ENCODE results near the gene FBXL7.
A peak's percentile ranks its signal among the peaks of the same experiment; 100 is the strongest.

The FBXL7 gene

GRCh38 chr5:15717001-15717400 lies 217.0 kb downstream of the FBXL7 start:
- DNase-seq (ENCODE audit: low spot score): no peak

DNA sequence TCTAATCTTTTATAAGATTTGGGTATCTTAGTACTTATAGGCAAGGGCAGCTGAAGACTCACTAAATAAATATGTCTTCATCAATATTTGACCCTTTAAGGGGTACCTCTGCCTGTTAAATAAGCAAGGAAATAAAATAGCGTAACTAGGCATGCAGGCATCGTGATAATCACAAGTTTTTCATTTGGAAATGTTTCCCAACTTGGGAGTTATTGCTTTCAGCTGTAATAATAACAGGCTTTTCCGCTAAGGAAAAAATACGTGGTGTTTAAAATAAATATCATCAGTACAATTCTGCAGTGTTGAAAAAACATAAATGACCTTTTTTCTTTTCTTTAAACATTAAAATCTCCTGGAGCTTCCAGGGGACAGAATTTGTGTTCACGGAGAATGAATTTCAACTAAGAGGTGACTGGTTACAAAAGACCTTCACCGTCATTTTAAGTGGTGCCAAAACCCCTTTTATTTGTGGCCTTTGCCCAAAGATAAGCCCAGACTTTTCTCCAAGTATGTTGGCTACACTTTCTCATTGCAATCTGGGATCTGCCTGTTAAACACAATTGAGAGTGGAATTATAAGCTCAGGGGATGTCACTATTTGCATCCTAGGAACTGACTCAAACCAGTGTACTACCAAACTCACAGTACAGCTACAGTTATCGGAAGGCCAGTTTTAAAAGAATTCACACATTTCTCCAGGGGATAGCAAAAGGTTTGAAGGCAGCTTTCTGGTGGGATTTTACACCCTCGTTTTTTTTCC lies 218.6 kb downstream of the FBXL7 start:
- DNase-seq (ENCODE audit: low spot score): no peak

- no peak for DNase-seq (ENCODE audit: low spot score)
These were observed 219.8 kb downstream of the FBXL7 start for GRCh38 chr5:15719784-15720183.

GRCh38 chr5:15720515-15720914 lies 220.5 kb downstream of the FBXL7 start:
- DNase-seq (ENCODE audit: low spot score): no peak

GRCh38 chr5:15722305-15722704 lies 222.3 kb downstream of the FBXL7 start:
- no peak for DNase-seq (ENCODE audit: low spot score)

- no peak for DNase-seq (ENCODE audit: low spot score)
These were observed 227.4 kb downstream of the FBXL7 start for GRCh38 chr5:15727375-15727774.

GRCh38 chr5:15728811-15729210 lies 228.8 kb downstream of the FBXL7 start:
- DNase-seq (ENCODE audit: low spot score): no peak

GRCh38 chr5:15731699-15732098 lies 231.7 kb downstream of the FBXL7 start:
- no peak for DNase-seq (ENCODE audit: low spot score)

DNA sequence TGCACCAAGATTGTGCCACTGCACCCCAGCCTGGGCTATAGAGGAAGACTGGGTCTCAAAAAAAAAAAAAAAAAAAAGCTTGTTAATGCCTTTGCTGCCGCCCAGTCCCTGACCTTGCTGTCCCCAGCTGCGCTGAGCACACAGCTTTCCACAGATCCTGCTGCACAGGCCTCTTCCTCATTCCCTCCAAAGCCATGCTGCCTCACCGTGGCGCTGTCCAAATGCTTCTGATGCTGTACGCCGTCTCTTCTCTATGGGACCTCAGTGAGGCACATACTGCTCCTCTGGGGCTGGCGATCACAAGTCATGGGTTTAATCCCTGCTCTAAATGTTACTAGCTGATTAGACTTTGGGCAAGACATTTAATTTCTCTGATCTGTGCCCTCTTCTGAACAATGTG lies 234.1 kb downstream of the FBXL7 start:
- no peak for DNase-seq (ENCODE audit: low spot score)

DNA sequence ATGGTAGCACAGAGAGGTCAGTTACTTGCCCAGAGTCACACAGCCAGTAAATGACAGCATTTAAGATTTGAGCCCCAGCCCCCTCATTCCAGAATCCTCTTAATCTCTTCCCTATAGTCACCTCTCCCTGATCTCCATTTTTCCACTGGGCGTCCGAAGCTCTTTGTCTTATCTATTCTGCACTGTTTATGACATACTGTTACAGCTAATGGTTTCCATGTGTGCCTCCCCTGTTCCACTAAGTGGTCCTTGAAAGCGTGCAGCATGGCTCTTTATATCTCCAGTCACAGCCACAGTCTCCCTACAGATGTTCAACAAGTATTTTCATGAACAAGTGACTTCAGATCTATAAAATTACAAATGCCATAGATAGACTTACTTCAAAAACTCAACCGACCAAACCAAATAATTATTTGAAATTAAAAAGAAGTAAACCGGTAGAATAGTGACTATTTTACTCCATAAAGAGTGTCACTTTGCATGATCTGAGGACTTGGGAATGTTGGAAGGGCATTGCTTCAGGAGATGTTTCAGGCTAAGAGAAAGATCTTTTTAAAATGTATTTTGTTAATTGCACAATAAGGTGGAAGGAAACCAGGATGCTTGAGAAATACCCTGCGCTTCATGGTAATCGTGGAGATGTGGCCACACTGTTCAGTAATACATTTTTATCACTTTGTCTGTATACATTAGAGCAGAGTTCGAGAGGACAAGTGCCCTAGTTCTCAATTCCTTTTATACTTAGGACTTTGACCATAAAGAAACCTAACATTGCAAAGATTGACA lies 237.2 kb downstream of the FBXL7 start:
- DNase-seq (ENCODE audit: low spot score): no peak

DNA sequence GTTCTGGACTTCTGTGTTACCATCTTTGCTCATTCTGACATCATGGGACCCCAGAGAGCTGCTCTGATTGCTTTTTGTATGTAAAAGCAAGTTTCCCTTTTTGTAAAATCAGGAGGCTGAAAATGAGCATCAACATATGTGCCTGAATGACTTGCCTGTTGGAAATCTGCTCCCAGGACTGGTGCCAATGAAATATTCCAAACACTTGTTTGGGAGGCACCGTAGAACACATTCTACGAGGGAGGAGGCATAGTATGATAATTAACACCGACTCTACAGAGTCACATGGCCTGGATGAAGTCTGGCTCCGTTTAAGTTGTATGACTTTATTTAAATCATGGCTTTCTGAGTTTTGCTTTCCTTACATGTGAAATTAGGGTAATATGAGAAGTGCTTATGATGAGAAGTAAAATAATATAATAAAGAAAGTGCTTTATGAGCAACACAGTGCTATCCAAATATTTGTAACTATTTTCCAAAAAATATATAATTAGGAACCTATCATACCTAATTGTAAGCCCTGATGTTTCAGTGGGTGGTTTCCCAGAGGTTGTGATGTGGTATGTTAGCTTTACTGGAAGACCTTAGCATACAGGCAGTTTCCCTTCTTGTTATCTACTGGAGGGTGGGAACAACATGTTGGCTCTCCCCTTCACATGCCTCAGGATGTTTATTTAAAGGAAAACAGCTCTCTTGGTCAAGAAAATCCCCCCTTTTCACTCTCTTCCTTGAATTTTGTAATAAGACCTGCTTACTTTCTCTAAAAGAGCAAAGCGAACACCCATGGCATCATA lies 238.1 kb downstream of the FBXL7 start:
- no peak for DNase-seq (ENCODE audit: low spot score)

DNA sequence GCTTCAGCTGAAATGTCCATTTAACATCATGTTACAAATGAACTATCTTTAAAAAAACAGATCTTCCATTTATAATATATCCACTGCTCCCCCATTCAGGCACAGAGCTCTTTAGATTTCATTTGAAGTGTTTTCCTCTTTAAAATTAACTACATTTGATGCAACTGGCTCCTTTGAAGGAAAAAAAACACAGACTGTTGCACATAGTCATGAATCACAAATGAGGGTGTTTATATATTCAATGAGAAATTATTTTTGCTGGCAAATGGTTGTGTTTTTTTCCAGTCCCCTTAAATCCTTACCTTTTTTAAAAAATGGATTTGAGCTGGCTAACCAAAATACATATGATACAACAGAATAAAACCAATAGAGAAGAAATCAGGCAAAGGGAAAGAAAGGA lies 240.4 kb downstream of the FBXL7 start:
- no peak for DNase-seq (ENCODE audit: low spot score)

DNA sequence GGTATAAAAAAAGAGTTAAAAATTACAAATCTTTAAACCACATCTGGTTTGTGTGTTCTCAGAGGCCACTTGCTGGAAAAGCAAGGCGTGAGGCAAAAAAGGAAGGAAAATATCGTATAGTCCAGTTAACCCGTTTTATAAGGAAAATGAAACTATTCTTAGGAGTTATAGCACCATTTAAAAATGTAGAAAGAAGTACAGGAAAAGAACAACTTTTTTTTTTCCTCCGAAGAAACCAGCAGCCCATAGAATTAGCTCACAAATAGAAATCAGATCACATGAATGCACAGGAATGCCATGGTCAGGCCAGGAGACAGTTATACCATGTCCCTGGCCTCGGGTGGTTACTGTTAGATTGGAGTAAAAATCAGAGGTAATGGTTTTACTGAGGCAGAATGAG lies 241.6 kb downstream of the FBXL7 start:
- DNase-seq (ENCODE audit: low spot score): no peak

- peak; percentile 19 for DNase-seq (ENCODE audit: low spot score)
These were observed 246.9 kb downstream of the FBXL7 start for GRCh38 chr5:15746833-15747232.

GRCh38 chr5:15748266-15748665 lies 248.3 kb downstream of the FBXL7 start:
- no peak for DNase-seq (ENCODE audit: low spot score)

DNA sequence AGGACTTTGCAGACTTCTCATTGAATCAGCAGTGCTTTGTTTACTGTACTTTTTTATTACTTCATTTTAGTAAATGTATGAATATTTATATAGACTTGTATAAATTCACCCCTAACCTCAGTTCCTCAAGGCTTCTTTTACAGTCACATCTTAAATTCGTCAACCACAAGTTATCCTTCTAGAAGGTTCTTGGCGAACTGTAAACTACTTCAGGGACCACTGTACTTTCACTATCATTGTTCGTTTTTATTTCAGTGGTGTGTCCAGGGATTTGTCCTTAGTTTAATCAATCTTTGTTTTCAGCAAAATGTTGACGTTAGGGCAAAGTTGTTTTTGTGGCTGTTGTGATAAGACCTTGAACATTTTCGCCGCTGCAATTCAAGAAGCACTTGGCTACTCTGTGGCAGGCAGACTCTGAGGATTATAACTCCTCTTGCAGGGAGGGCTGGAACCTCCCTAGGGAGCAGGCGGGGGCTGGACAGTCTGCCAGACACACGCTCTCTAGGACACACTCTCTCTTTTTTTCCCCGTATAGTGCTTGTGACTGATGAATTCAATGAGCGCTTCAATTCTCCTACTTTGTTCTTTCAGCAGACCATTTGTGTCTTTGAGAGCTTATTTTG lies 252.8 kb downstream of the FBXL7 start:
- peak; percentile 8 for DNase-seq (ENCODE audit: low spot score)

GRCh38 chr5:15753752-15754151 lies 253.8 kb downstream of the FBXL7 start:
- DNase-seq (ENCODE audit: low spot score): no peak

- DNase-seq (ENCODE audit: low spot score): no peak
These were observed 257.1 kb downstream of the FBXL7 start for GRCh38 chr5:15757103-15757502.

GRCh38 chr5:15757619-15758018 lies 257.6 kb downstream of the FBXL7 start:
- no peak for DNase-seq (ENCODE audit: low spot score)

GRCh38 chr5:15762668-15763067 lies 262.7 kb downstream of the FBXL7 start:
- no peak for DNase-seq (ENCODE audit: low spot score)

GRCh38 chr5:15763754-15764153 lies 263.8 kb downstream of the FBXL7 start:
- DNase-seq (ENCODE audit: low spot score): no peak

DNA sequence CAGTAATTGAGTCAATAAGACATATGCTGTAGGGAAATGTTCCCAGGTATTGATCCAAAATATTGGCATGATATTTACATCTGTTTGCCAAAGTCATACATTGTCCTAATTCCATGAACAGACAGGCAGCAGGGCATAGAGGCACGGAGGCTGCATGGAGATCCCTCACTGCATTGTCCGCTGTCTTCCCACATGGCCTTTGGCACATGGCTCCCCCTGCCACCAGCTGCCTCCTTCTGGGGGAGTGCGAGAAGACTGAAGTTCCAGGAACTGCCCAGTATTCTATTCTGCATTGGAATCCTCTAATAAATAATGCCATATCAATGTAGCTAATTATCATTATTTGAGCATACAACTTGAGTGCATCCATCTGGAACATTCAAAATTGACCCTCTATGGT lies 269.0 kb downstream of the FBXL7 start:
- DNase-seq (ENCODE audit: low spot score): no peak

Data from COLO829 (cell line).